HL-60 (cell line): ENCODE results near the gene SUSD1.

Source experiments
- DNase-seq, 2 experiments: peaks; one replicate each; pipeline ENCODE4 v3.0.0-alpha.2; 2010 to 2020; ENCODE audit warnings: low read depth in 1 of 2, low spot score in 1 of 2
- H3K27ac ChIP-seq: fragments of 250-450 bp; sonication (Bioruptor Pico); replicated peaks from 2 replicates; pipeline ENCODE4 v1.5.1; 2020; ENCODE audit warnings: mild to moderate bottlenecking, moderate library complexity
- H3K27me3 ChIP-seq: fragments of 250-450 bp; sonication (Bioruptor Pico); 2 replicates; pipeline ENCODE4 v1.5.1; 2021; ENCODE audit warnings: mild to moderate bottlenecking, moderate library complexity; ENCODE audit not compliant: insufficient read depth, poor library complexity, severe bottlenecking
- H3K4me3 ChIP-seq: replicated peaks from 2 replicates; pipeline ENCODE4 v1.5.1; 2011; ENCODE audit warnings: mild to moderate bottlenecking, control low read depth, low read length; ENCODE audit not compliant: insufficient read depth
- GABPA ChIP-seq: IDR thresholded peaks from 2 replicates; pipeline ENCODE4 v1.6.1; 2012; ENCODE audit warnings: low read depth
- POLR2AphosphoS5 ChIP-seq: IDR thresholded peaks from 2 replicates; pipeline ENCODE4 v1.6.1; 2012; ENCODE audit warnings: low read depth
- SPI1 ChIP-seq: IDR thresholded peaks from 2 replicates; pipeline ENCODE4 v1.6.1; 2012; ENCODE audit warnings: low read depth, mild to moderate bottlenecking, borderline replicate concordance
- TF ChIP-seq, protein P1 (sequence below): IDR thresholded peaks from one replicate; pipeline ENCODE4 v1.5.1; 2011; ENCODE audit warnings: low read length, control low read depth, inconsistent platforms; ENCODE audit not compliant: insufficient read depth
- TF ChIP-seq, protein P2 (sequence below): IDR thresholded peaks from 2 replicates; pipeline ENCODE4 v1.6.1; 2012; ENCODE audit warnings: low read depth; ENCODE audit not compliant: insufficient replicate concordance

Gene SUSD1

DNA sequence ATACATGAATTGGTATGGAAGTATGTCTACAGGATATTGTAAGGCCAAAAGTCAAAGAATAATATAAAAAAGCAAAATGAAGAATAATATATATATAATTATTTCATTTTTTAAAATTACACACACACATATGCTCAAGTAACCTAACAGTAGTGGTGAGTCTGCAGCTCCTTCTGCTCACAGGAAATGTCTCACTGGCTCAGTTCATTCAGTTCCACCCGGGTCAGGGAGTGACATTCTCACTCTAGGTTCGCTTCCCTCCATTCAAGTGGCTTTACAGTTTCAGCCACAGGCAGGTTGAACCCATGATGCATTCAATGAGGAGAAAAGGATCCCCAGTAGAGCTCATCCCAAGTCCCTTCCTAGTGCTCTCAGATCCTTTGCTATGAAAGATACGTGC is 90.8 kb downstream of the SUSD1 start:
- Histone ChIP-seq H3K27ac (no peak overlapping the region), H3K4me3 (no peak overlapping the region), H3K27me3 (no peaks in the 10 kb centered on the region)
- no peak for TF ChIP-seq SPI1
- TF ChIP-seq, protein P1, sequence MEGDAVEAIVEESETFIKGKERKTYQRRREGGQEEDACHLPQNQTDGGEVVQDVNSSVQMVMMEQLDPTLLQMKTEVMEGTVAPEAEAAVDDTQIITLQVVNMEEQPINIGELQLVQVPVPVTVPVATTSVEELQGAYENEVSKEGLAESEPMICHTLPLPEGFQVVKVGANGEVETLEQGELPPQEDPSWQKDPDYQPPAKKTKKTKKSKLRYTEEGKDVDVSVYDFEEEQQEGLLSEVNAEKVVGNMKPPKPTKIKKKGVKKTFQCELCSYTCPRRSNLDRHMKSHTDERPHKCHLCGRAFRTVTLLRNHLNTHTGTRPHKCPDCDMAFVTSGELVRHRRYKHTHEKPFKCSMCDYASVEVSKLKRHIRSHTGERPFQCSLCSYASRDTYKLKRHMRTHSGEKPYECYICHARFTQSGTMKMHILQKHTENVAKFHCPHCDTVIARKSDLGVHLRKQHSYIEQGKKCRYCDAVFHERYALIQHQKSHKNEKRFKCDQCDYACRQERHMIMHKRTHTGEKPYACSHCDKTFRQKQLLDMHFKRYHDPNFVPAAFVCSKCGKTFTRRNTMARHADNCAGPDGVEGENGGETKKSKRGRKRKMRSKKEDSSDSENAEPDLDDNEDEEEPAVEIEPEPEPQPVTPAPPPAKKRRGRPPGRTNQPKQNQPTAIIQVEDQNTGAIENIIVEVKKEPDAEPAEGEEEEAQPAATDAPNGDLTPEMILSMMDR = no peak
- no peak for TF ChIP-seq GABPA
- TF ChIP-seq, protein P2, sequence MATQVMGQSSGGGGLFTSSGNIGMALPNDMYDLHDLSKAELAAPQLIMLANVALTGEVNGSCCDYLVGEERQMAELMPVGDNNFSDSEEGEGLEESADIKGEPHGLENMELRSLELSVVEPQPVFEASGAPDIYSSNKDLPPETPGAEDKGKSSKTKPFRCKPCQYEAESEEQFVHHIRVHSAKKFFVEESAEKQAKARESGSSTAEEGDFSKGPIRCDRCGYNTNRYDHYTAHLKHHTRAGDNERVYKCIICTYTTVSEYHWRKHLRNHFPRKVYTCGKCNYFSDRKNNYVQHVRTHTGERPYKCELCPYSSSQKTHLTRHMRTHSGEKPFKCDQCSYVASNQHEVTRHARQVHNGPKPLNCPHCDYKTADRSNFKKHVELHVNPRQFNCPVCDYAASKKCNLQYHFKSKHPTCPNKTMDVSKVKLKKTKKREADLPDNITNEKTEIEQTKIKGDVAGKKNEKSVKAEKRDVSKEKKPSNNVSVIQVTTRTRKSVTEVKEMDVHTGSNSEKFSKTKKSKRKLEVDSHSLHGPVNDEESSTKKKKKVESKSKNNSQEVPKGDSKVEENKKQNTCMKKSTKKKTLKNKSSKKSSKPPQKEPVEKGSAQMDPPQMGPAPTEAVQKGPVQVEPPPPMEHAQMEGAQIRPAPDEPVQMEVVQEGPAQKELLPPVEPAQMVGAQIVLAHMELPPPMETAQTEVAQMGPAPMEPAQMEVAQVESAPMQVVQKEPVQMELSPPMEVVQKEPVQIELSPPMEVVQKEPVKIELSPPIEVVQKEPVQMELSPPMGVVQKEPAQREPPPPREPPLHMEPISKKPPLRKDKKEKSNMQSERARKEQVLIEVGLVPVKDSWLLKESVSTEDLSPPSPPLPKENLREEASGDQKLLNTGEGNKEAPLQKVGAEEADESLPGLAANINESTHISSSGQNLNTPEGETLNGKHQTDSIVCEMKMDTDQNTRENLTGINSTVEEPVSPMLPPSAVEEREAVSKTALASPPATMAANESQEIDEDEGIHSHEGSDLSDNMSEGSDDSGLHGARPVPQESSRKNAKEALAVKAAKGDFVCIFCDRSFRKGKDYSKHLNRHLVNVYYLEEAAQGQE = no peak
- no peak for TF ChIP-seq POLR2AphosphoS5
- no peak for DNase-seq

DNA sequence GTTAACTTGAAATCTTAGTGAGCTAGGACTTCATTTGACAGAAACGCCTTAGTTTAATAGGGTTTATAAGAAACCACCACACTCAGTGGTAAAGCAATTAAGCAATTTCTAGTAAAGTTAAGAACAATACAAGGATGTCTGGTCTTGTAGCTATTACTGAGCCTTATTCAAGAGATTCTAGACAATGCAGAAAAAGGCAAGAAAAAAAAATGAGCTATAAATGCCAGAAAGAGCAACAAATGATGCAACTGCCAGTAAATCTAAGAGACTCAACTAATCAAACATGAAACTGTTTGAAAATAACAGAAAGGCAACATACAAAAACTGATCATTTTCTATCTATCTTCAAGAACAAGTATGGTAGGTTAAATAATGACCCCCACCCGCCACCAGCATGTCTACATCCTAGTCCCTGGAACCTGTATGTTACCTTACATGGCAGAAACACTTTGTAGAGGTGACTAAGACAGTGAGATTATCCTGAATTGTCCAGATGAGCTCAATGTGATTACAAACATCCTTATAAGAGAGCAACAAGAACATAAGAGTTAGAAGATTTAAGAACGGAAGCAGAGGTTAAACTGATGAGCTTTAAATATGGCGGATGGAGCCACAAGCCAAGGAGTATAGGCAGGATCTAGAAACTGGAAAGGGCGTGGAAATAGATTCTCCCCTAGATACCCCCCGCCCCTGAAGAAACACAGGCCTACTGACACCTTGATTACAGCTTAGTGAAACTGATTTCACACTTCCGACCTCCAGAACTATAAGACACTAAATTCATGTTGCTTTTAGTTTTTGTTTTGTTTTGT is 93.0 kb downstream of the SUSD1 start:
- DNase-seq = no peak
- no peaks in the 10 kb centered on the region for H3K27me3 ChIP-seq
- no peak for TF ChIP-seq POLR2AphosphoS5
- TF ChIP-seq, protein P2 = no peak
- TF ChIP-seq SPI1 = no peak
- TF ChIP-seq GABPA = no peak
- TF ChIP-seq, protein P1 = no peak
- H3K27ac ChIP-seq = no peak overlapping the region
- H3K4me3 ChIP-seq = no peak overlapping the region

DNA sequence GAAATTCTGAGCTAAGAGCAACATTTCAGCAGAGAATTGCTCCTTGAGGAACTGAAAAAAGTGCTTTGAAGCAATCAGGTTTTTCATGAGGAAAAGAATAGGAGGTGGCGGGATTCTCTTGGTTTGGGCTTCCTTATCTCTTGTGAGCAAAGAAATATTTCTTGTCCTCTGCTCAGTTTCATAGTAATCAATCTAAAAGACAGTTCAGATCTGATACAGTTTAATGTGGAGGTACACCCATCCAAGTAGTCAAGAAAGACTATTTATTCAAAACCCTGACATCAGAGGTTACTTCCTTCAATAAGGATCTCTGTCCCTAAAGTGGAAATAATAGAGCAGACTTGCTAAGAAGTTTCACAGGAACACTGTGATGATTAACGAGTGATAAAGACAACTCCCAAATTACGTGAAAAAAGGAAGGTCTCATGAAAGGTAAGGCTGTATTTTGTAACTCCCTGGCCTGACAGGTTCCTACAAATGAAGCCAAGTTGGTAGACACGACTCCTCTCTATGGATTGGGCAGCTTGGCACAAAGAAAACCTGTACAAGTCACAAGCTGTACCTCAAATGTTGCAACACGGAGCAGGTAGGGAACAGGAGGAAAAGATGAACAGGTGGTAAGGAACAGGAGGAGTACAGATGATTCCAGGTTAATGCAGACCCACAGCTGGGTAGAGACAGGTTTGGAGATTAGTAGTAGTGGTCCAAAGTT is 94.1 kb downstream of the SUSD1 start:
- Histone ChIP-seq H3K27ac (no peak overlapping the region), H3K27me3 (no peaks in the 10 kb centered on the region), H3K4me3 (no peak overlapping the region)
- no peak for TF ChIP-seq GABPA
- TF ChIP-seq, protein P2 = no peak
- TF ChIP-seq SPI1 = no peak
- TF ChIP-seq, protein P1 = no peak
- no peak for TF ChIP-seq POLR2AphosphoS5
- no peak for DNase-seq
